Stomach (tissue), 4 donors: ENCODE data around the gene TALDO1.

Source experiments
- POLR2AphosphoS5 ChIP-seq, 3 donors: sonication (generic); formaldehyde crosslinking; IDR thresholded peaks; one replicate each; pipeline ENCODE4 v1.6.1; 2016; ENCODE audit warnings: antibody characterized with exemption in 3 of 3
- TF ChIP-seq, protein P1 (sequence below), 7 experiments: fragments of 450-650 bp in 4 of 7; fragments of 200-600 bp in 3 of 7; sonication (generic) in 3 of 7; IDR thresholded peaks; one replicate each; pipeline ENCODE4 v1.5.1; 2016 to 2019; ENCODE audit warnings: antibody characterized with exemption in 7 of 7, control low read depth in 2 of 7, mild to moderate bottlenecking in 1 of 7

DNA sequence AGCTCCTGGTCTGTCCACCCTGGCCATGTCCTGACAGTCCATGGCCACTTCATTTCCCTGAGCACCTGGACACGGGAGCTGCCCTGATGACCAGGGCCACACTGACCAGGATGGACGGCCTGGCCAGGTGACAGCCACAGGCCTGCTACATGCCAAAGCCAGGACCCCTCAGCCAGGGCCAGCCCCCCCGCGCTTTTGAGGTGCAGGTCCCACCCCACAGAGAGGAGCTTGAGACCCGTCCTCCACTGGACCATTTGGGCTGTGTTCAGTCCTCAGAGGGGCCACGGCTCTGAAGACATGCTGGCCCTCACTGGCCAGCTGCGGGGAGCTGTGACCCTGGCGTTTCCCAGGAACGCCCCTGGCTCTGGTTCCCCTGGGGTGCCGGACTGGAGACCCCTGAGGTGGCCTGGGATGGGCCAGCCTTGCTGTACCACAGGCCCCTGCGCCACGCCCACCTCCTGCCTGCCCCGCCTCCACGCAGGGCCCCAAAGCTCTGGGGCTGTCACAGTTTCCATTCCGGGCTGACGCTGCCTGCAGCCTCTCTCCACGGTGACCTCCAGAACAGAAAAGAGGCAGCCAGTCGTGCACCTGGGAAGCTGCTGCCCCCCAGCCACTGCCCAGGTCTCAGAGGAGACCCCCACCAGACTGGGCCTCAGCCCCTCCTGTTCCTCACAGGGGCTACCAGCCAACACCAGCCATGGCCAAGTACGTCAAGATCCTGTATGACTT, 23.1 kb upstream of the TALDO1 start:
- no peak for TF ChIP-seq POLR2AphosphoS5 (IDR thresholded peaks at IDR 0.05)
- TF ChIP-seq, protein P1, sequence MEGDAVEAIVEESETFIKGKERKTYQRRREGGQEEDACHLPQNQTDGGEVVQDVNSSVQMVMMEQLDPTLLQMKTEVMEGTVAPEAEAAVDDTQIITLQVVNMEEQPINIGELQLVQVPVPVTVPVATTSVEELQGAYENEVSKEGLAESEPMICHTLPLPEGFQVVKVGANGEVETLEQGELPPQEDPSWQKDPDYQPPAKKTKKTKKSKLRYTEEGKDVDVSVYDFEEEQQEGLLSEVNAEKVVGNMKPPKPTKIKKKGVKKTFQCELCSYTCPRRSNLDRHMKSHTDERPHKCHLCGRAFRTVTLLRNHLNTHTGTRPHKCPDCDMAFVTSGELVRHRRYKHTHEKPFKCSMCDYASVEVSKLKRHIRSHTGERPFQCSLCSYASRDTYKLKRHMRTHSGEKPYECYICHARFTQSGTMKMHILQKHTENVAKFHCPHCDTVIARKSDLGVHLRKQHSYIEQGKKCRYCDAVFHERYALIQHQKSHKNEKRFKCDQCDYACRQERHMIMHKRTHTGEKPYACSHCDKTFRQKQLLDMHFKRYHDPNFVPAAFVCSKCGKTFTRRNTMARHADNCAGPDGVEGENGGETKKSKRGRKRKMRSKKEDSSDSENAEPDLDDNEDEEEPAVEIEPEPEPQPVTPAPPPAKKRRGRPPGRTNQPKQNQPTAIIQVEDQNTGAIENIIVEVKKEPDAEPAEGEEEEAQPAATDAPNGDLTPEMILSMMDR (IDR thresholded peaks at IDR 0.05), result no peak
